ENCODE measurements around the gene PDGFA. TPM values are rescaled to one million over a fixed set of nuclear protein-coding genes. Genes with fewer than 3 reads are reported as not detected.

Gene PDGFA
- total and polyA plus RNA-seq, 5 donors from 2014 or later = 2.9 TPM; not detected in 4

DNA sequence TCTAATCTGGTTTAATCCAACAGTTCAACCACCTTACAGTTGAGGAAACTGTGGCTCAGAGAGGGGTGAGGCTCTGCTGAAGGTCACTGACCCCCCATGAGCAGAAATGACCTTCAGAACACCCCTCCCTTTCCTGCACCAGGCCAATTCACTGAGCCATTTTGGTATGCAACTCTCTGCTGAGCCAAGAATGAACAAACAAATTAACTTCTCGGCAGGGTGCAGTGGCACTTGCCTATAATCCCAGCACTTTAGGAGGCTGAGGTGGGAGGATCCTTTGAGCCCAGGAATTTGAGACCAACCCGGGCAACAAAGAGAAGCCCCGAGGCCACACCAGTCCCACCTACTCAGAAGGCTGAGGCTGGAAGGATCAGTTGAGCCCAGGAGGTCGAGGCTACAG lies 29.8 kb downstream of the PDGFA start:
- no peaks in the 10 kb centered on the region for H3K4me1 Mint-ChIP-seq
- no peak overlapping the region for H3K4me3 Mint-ChIP-seq
- peaks cover 0 to 3% (median 0%) of the 10 kb centered on the region in 7 donors for H3K9me3 Mint-ChIP-seq
- Histone ChIP-seq H3K36me3 (ENCODE audit: control insufficient read depth, insufficient read depth, low read length) (no peaks in the 10 kb centered on the region), H3K4me3 (ENCODE audit: low read depth, low read length) (no peak overlapping the region), H3K4me1 (ENCODE audit: control insufficient read depth, insufficient read depth, low read length, poor library complexity, severe bottlenecking) (no peaks in the 10 kb centered on the region), H3K9me3 (ENCODE audit: control insufficient read depth in 2 of 2, low read length in 2 of 2) (no peaks in the 10 kb centered on the region), H3K27ac (ENCODE audit: insufficient read depth, low read length, poor library complexity, severe bottlenecking) (no peak overlapping the region), H3K27me3 (ENCODE audit: control insufficient read depth, insufficient read depth, low read length) (no peaks in the 10 kb centered on the region)
- no peaks in the 10 kb centered on the region for H3K36me3 Mint-ChIP-seq
- DNase-seq = no peak
- no peak for ATAC-seq (ENCODE audit: low read depth in 2 of 2)
- H3K27me3 Mint-ChIP-seq = no peaks in the 10 kb centered on the region
- H3K27ac Mint-ChIP-seq = no peak overlapping the region

DNA sequence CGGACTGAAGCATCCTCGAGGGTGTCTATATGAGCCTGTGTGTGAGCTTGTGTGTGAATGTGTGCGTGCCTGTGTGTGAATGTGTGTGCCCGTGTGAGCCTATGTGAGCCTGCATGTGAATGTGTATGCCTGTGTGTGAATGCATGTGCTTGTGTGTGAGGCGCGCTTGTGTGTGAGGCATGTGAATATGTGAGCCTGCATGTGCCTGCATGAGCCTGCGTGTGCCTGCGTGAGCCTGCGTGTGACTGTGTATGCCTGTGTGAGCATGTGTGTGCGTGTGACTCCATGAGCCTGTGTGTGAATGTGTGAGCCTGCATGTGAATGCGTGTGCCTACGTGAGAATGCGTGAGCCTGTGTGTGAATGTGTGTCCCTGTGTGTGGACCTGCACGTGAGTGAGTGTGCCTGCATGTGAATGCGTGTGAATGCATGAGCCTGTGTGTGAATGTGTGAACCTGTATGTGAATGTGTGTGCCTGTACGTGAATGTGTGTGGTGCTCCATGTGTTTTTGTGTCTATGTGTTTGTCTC lies 33.4 kb downstream of the PDGFA start:
- H3K4me1 Mint-ChIP-seq = no peaks in the 10 kb centered on the region
- Histone ChIP-seq H3K9me3 (ENCODE audit: control insufficient read depth in 2 of 2, low read length in 2 of 2) (no peaks in the 10 kb centered on the region), H3K4me3 (ENCODE audit: low read depth, low read length) (no peak overlapping the region), H3K27me3 (ENCODE audit: control insufficient read depth, insufficient read depth, low read length) (no peaks in the 10 kb centered on the region), H3K36me3 (ENCODE audit: control insufficient read depth, insufficient read depth, low read length) (no peaks in the 10 kb centered on the region), H3K27ac (ENCODE audit: insufficient read depth, low read length, poor library complexity, severe bottlenecking) (no peak overlapping the region), H3K4me1 (ENCODE audit: control insufficient read depth, insufficient read depth, low read length, poor library complexity, severe bottlenecking) (no peaks in the 10 kb centered on the region)
- H3K36me3 Mint-ChIP-seq = no peaks in the 10 kb centered on the region
- H3K9me3 Mint-ChIP-seq = peaks cover 0 to 12% (median 4%) of the 10 kb centered on the region in 7 donors
- DNase-seq (no peak), ATAC-seq (ENCODE audit: low read depth in 2 of 2) (no peak)
- peak overlapping the region in 1 of 3 donors; percentile 22 for H3K27ac Mint-ChIP-seq
- peaks cover 4% of the 10 kb centered on the region for H3K27me3 Mint-ChIP-seq
- H3K4me3 Mint-ChIP-seq = no peak overlapping the region

DNA sequence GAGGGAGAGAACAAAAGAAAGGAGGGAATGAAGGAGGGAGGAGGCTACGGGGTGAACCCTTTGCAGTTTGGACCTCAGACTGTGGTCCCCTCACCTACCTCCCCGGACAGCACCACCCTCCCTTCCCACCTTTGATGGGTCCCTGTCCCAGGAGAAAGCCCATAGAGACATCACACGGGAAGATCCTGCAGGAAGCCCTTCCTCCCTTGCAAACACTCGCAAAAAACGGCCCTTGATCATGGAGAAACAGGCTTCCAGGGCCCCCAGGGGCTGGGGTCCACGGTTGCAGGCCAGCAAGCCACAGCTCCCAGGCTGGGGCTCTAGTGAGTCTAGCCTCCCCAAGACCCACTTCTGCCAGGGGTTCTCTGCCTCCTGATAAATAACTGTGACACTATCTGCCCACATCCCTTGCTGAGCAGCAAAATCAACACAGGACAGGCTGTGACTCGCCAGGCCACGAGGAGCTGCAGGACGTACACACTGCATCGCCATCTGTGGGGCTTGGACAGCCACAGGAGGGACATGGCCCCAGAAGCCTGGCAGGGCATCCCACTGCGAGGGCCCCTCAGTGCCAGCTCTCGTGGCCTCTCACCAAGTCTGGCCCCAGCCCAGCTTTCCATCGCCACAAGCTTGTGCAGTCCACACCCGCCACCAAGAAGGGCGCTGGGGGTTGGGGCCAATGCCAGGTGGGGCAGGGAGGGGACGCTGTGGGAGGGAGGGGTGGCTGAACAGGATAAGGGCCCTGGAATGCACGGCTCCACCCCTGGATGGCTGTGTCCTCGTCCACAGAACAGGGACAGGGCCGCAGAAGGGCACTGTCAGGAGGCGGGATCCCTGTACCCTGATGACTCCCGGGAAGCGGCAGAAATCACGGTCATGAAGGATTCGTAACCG lies 34.2 kb downstream of the PDGFA start:
- Histone ChIP-seq H3K36me3 (ENCODE audit: control insufficient read depth, insufficient read depth, low read length) (no peaks in the 10 kb centered on the region), H3K4me1 (ENCODE audit: control insufficient read depth, insufficient read depth, low read length, poor library complexity, severe bottlenecking) (no peaks in the 10 kb centered on the region), H3K27ac (ENCODE audit: insufficient read depth, low read length, poor library complexity, severe bottlenecking) (no peak overlapping the region), H3K9me3 (ENCODE audit: control insufficient read depth in 2 of 2, low read length in 2 of 2) (no peaks in the 10 kb centered on the region), H3K4me3 (ENCODE audit: low read depth, low read length) (no peak overlapping the region), H3K27me3 (ENCODE audit: control insufficient read depth, insufficient read depth, low read length) (no peaks in the 10 kb centered on the region)
- no peak overlapping the region for H3K4me3 Mint-ChIP-seq
- no peak for ATAC-seq (ENCODE audit: low read depth in 2 of 2)
- peaks cover 4% of the 10 kb centered on the region for H3K27me3 Mint-ChIP-seq
- no peaks in the 10 kb centered on the region for H3K36me3 Mint-ChIP-seq
- no peak for DNase-seq
- H3K27ac Mint-ChIP-seq = no peak overlapping the region
- H3K4me1 Mint-ChIP-seq = no peaks in the 10 kb centered on the region
- peaks cover 0 to 12% (median 4%) of the 10 kb centered on the region in 7 donors for H3K9me3 Mint-ChIP-seq

DNA sequence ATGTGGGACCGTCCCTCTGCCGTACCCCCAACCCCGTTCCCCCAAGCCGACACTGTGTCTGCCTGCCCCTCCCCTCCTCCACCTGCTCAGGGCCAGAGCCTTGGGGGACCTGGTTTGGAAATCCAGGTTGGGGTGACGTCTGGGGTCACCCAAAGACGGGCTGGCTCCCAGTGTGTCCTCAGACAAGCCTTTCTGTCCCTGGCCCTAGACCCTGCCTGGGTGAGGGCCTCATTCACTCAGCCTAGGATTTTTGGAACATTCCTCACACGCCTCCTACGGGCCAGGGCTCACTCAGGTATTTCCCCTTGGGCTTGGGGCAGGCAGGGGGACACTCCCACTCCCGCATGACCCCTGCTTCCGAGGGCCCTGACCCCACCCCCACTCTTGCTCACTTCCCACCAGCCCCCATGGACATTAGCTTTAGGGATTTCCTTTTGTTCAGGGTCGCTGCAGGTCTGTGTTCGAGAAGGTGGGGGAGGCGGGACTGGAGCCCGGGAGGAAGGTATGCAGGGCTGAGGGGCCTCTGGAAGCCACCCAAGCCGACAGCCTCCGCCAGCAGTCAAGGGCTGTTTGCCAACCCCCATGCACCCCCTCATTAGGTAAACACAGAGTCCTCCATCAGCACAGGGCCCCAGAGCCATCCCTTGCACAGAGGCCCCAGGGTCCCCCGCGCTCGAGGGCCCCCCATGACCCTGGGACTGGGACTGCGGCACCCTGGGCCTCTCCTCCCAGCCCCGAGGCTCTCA lies 35.1 kb downstream of the PDGFA start:
- Histone ChIP-seq H3K36me3 (ENCODE audit: control insufficient read depth, insufficient read depth, low read length) (no peaks in the 10 kb centered on the region), H3K4me1 (ENCODE audit: control insufficient read depth, insufficient read depth, low read length, poor library complexity, severe bottlenecking) (no peaks in the 10 kb centered on the region), H3K27me3 (ENCODE audit: control insufficient read depth, insufficient read depth, low read length) (no peaks in the 10 kb centered on the region), H3K27ac (ENCODE audit: insufficient read depth, low read length, poor library complexity, severe bottlenecking) (no peak overlapping the region), H3K9me3 (ENCODE audit: control insufficient read depth in 2 of 2, low read length in 2 of 2) (no peaks in the 10 kb centered on the region), H3K4me3 (ENCODE audit: low read depth, low read length) (no peak overlapping the region)
- H3K27ac Mint-ChIP-seq = no peak overlapping the region
- H3K36me3 Mint-ChIP-seq = no peaks in the 10 kb centered on the region
- DNase-seq (no peak), ATAC-seq (ENCODE audit: low read depth in 2 of 2) (no peak)
- no peaks in the 10 kb centered on the region for H3K4me1 Mint-ChIP-seq
- H3K9me3 Mint-ChIP-seq = peaks cover 0 to 12% (median 4%) of the 10 kb centered on the region in 7 donors
- no peak overlapping the region for H3K4me3 Mint-ChIP-seq
- H3K27me3 Mint-ChIP-seq = peaks cover 7% of the 10 kb centered on the region

DNA sequence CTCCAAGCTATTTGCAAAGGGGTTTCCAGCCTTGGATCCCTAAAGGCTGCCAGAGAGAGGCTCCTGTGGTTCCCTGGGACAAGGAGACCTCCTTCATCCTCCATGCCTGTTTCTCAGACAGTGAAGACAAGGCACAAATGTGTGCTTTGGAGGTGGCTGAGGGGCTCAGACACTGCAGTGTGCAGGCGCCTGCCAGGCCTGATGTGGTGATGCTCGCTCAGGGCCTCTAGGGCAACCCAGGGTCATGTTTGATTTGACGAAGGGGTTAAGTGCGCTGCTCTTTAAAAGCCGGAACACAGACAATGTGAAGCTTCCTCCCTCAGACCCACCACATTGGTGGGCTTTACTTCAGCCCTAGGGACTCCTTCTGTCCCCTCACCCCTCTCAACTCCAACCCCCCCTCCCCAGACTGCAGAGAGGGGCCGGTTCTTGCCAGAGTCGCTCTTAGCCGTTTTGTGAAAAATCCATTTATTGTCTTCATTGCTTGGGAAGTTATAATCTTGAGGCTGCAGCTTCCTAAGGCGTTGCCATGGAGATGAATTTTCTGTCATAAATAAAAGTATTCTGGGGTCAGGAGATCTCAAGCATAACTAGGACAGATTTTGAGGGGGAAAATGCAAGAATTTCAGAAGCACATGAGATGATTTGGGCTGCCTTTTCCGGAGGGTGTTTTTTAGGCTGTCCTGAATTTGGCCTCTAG lies 35.8 kb downstream of the PDGFA start:
- H3K27me3 ChIP-seq (ENCODE audit: control insufficient read depth, insufficient read depth, low read length) = no peaks in the 10 kb centered on the region
- peaks cover 0 to 12% (median 2%) of the 10 kb centered on the region in 7 donors for H3K9me3 Mint-ChIP-seq

DNA sequence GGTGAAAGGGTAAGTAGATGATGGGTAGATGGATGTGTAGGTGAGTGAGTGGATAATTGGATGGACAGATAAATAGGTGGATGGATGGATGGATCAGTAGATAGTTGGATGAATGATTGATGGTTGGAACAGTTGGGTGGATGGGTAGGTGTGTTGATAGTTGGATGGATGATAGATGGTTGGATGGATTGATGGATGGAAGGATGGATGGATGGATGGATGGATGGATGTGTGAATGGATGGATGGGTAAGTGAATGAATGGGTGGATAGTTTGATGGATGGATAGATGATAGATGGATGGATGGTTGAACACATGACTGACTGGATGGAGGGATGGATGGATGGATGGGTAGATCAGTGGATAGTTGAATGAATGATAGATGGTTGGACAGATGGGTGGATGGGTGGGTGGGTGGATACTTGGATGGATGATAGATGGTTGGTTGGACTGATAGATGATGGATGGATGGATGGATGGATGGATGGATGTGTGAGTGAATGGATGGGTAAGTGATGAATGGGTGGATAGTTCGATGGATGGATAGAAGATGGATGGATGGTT lies 37.0 kb downstream of the PDGFA start:
- Mint-ChIP-seq H3K36me3 (no peaks in the 10 kb centered on the region), H3K4me1 (no peaks in the 10 kb centered on the region), H3K9me3 (peaks cover 0 to 12% (median 2%) of the 10 kb centered on the region in 7 donors), H3K27ac (no peak overlapping the region), H3K4me3 (no peak overlapping the region), H3K27me3 (peaks cover 7% of the 10 kb centered on the region)
- no peaks in the 10 kb centered on the region for H3K9me3 ChIP-seq (ENCODE audit: control insufficient read depth in 2 of 2, low read length in 2 of 2)
- no peaks in the 10 kb centered on the region for H3K4me1 ChIP-seq (ENCODE audit: control insufficient read depth, insufficient read depth, low read length, poor library complexity, severe bottlenecking)
- no peak overlapping the region for H3K4me3 ChIP-seq (ENCODE audit: low read depth, low read length)
- H3K27me3 ChIP-seq (ENCODE audit: control insufficient read depth, insufficient read depth, low read length) = no peaks in the 10 kb centered on the region
- no peaks in the 10 kb centered on the region for H3K36me3 ChIP-seq (ENCODE audit: control insufficient read depth, insufficient read depth, low read length)
- H3K27ac ChIP-seq (ENCODE audit: insufficient read depth, low read length, poor library complexity, severe bottlenecking) = no peak overlapping the region
- ATAC-seq (ENCODE audit: low read depth in 2 of 2) = no peak
- no peak for DNase-seq

More for the DNA sequence above, 35.8 kb downstream of the PDGFA start:
- DNase-seq = no peak
- no peaks in the 10 kb centered on the region for H3K36me3 ChIP-seq (ENCODE audit: control insufficient read depth, insufficient read depth, low read length)
- Mint-ChIP-seq H3K36me3 (no peaks in the 10 kb centered on the region), H3K4me1 (no peaks in the 10 kb centered on the region), H3K27me3 (peaks cover 7% of the 10 kb centered on the region), H3K4me3 (no peak overlapping the region), H3K27ac (no peak overlapping the region)
- no peaks in the 10 kb centered on the region for H3K4me1 ChIP-seq (ENCODE audit: control insufficient read depth, insufficient read depth, low read length, poor library complexity, severe bottlenecking)
- no peaks in the 10 kb centered on the region for H3K9me3 ChIP-seq (ENCODE audit: control insufficient read depth in 2 of 2, low read length in 2 of 2)
- H3K4me3 ChIP-seq (ENCODE audit: low read depth, low read length) = no peak overlapping the region
- no peak overlapping the region for H3K27ac ChIP-seq (ENCODE audit: insufficient read depth, low read length, poor library complexity, severe bottlenecking)
- no peak for ATAC-seq (ENCODE audit: low read depth in 2 of 2)

DNA sequence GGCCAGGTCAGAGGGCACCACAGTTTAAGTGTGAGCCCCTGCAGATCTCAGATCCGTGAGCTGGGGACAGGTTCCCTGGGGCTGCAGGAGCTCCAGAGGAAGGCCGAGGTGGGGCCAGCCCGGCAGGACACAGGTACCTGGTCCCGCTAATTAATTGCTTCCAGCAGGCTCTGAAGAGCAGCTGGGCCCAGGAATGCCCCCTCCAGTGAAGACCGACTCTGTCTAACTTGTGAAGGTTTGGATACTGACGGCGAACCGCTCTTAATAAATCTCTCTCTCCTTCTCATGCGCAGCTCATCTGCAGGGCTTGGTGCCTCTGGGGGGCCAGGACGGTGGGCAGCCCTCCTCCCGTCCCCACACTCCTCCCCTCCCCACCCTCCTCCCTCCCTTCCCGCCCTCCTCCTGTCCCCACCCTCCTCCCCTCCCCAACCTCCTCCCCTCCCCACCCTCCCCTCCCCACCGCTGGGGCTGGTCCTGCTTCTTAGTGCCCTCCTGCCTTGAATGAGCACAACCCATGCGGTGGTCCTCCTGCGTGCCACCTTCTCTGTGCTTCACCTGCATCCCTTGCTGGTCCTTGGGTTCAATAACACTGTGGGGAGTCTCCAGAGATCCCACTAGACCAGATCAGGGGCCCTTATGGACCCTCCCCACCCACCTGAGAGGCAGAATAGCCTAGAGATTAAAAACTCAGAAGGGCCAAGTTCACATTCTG lies 38.3 kb downstream of the PDGFA start:
- Histone ChIP-seq H3K27me3 (ENCODE audit: control insufficient read depth, insufficient read depth, low read length) (no peaks in the 10 kb centered on the region), H3K4me3 (ENCODE audit: low read depth, low read length) (no peak overlapping the region), H3K36me3 (ENCODE audit: control insufficient read depth, insufficient read depth, low read length) (no peaks in the 10 kb centered on the region), H3K9me3 (ENCODE audit: control insufficient read depth in 2 of 2, low read length in 2 of 2) (no peaks in the 10 kb centered on the region), H3K27ac (ENCODE audit: insufficient read depth, low read length, poor library complexity, severe bottlenecking) (no peak overlapping the region), H3K4me1 (ENCODE audit: control insufficient read depth, insufficient read depth, low read length, poor library complexity, severe bottlenecking) (no peaks in the 10 kb centered on the region)
- no peaks in the 10 kb centered on the region for H3K4me1 Mint-ChIP-seq
- H3K27me3 Mint-ChIP-seq = peaks cover 7% of the 10 kb centered on the region
- H3K9me3 Mint-ChIP-seq = peaks cover 0 to 12% (median 2%) of the 10 kb centered on the region in 7 donors
- ATAC-seq (ENCODE audit: low read depth in 2 of 2) (no peak), DNase-seq (no peak)
- no peaks in the 10 kb centered on the region for H3K36me3 Mint-ChIP-seq
- no peak overlapping the region for H3K4me3 Mint-ChIP-seq
- no peak overlapping the region for H3K27ac Mint-ChIP-seq

All from CD4-positive, CD25-positive, alpha-beta regulatory T cell (primary cell).